K562 (cell line): ENCODE data around the gene MATCAP1. TPM values are rescaled to one million over a fixed set of nuclear protein-coding genes. Genes with fewer than 3 reads are reported as not detected.

ENCODE experiments used
- ARID3A ChIP-seq: IDR thresholded peaks from 2 replicates; pipeline ENCODE4 v1.6.1; 2012; ENCODE audit warnings: low read depth, low read length, improper control_type of control experiment, borderline replicate concordance
- ATF7 ChIP-seq: fragments of 450-650 bp; IDR thresholded peaks from 2 replicates; pipeline ENCODE4 v1.7.1; 2014; ENCODE audit warnings: mild to moderate bottlenecking, moderate library complexity
- BHLHE40 ChIP-seq: IDR thresholded peaks from 2 replicates; pipeline ENCODE4 v1.6.1; 2011; ENCODE audit warnings: low read length, improper control_type of control experiment
- BRCA1 ChIP-seq, 2 experiments: fragments of 450-650 bp in 1 of 2; sonication (generic) in 1 of 2; formaldehyde crosslinking in 1 of 2; IDR thresholded peaks; 2 replicates each; pipeline versions ENCODE4 v1.5.0 to v1.6.1; 2017 to 2020; ENCODE audit warnings: mild to moderate bottlenecking in 1 of 2, missing genetic modification reagents in 1 of 2
- BRD4 ChIP-seq: fragments of 200-600 bp; sonication (generic); IDR thresholded peaks from 2 replicates; pipeline ENCODE4 v1.6.1; 2017; ENCODE audit warnings: inconsistent platforms
- C11orf30 ChIP-seq: fragments of 450-650 bp; IDR thresholded peaks from 2 replicates; pipeline ENCODE4 v1.6.1; 2016; ENCODE audit warnings: low read depth, mild to moderate bottlenecking
- CBX1 ChIP-seq: sonication (generic); IDR thresholded peaks from 2 replicates; pipeline ENCODE4 v1.6.1; 2016; ENCODE audit warnings: antibody characterized with exemption, low read depth, mild to moderate bottlenecking
- EP300 ChIP-seq: IDR thresholded peaks from 2 replicates; pipeline ENCODE4 v1.6.1; 2012; ENCODE audit warnings: low read length, improper control_type of control experiment
- KLF10 ChIP-seq: fragments of 250-450 bp; sonication (Bioruptor Pico); IDR thresholded peaks from 2 replicates; pipeline ENCODE4 v1.6.1; 2021; ENCODE audit warnings: matching md5 sums
- MAFK ChIP-seq: IDR thresholded peaks from 2 replicates; pipeline ENCODE4 v1.6.1; 2011; ENCODE audit warnings: low read length, improper control_type of control experiment
- NELFE ChIP-seq: IDR thresholded peaks from 2 replicates; pipeline ENCODE4 v1.6.1; 2011; ENCODE audit warnings: mild to moderate bottlenecking; ENCODE audit not compliant: insufficient read depth, insufficient read length
- NFE2 ChIP-seq: IDR thresholded peaks from 2 replicates; pipeline ENCODE4 v1.6.1; 2014; ENCODE audit warnings: antibody characterized with exemption, low read depth
- PHF21A ChIP-seq: fragments of 450-650 bp; IDR thresholded peaks from 2 replicates; pipeline ENCODE4 v1.6.1; 2017; ENCODE audit warnings: low read depth, borderline replicate concordance
- POLR3A ChIP-seq: IDR thresholded peaks from 2 replicates; pipeline ENCODE4 v1.6.1; 2011; ENCODE audit warnings: borderline replicate concordance, mild to moderate bottlenecking, moderate library complexity; ENCODE audit not compliant: insufficient read length, insufficient read depth; ENCODE audit errors: extremely low read depth
- RHOXF2B ChIP-seq: fragments of 250-450 bp; sonication (Bioruptor Pico); conservative IDR thresholded peaks from 2 replicates; pipeline ENCODE4 v1.5.1; 2021
- TBP ChIP-seq: optimal IDR thresholded peaks from 2 replicates; pipeline ENCODE3; 2011; ENCODE audit warnings: low read depth, low read length, improper control_type of control experiment
- XRCC5 ChIP-seq: fragments of 200-400 bp; formaldehyde crosslinking; IDR thresholded peaks from 2 replicates; pipeline ENCODE4 v1.6.1; 2017; ENCODE audit warnings: low read depth, mild to moderate bottlenecking, low read length
- ZNF133 ChIP-seq: fragments of 250-450 bp; sonication (Bioruptor Pico); IDR thresholded peaks from 2 replicates; pipeline ENCODE4 v1.4.0; 2020; ENCODE audit warnings: mild to moderate bottlenecking
- ZNF143 ChIP-seq: sonication (generic); formaldehyde crosslinking; IDR thresholded peaks from 2 replicates; pipeline ENCODE4 v1.9.0; 2022; ENCODE audit warnings: mild to moderate bottlenecking, missing genetic modification reagents
- ZNF644 ChIP-seq: fragments of 200-800 bp; sonication (Bioruptor generic); IDR thresholded peaks from 2 replicates; pipeline ENCODE4 v1.6.1; 2016; ENCODE audit warnings: low read depth, missing genetic modification characterization, missing compliant biosample characterization
- polyA plus RNA-seq, 8 experiments: library from polyadenylated mRNA; depleted of rRNA in 4 of 8; stranded (reverse) in 5 of 8; unstranded in 3 of 8; fragments of >200 nt; fragmentation: Nextera tagmentation in 2 of 8; fragmentation: Illumina TruSeq in 1 of 8; extraction: Ambion mirVana in 2 of 8; extraction: Trizol in 1 of 8; gene quantifications; 2 replicates each; pipeline versions ENCODE4 v1.2.1 to v1.2.3, GENCODE V29; 2011 to 2014; ENCODE audit warnings: inconsistent platforms in 1 of 8, missing spikeins in 1 of 8
- total RNA-seq, 7 experiments: library from RNA; depleted of rRNA in 6 of 7; stranded (reverse); fragments of >200 nt in 6 of 7; fragmentation: Illumina TruSeq in 2 of 7; extraction: Trizol in 2 of 7; gene quantifications; 2 replicates each; pipeline versions ENCODE4 v1.2.1 to v1.2.3, GENCODE V29; 2011 to 2021; ENCODE audit warnings: low replicate concordance in 1 of 7
- TF ChIP-seq, protein P1 (sequence below): fragments of 450-650 bp; IDR thresholded peaks from 2 replicates; pipeline ENCODE4 v1.6.1; 2016; ENCODE audit warnings: mild to moderate bottlenecking

MATCAP1 gene
- total and polyA plus RNA-seq, 9 of the 15 experiments (the other 6 are each of a cell fraction or from before 2014, with no cell fraction given), result 3.4 to 20.5 (median 10.3) TPM

DNA sequence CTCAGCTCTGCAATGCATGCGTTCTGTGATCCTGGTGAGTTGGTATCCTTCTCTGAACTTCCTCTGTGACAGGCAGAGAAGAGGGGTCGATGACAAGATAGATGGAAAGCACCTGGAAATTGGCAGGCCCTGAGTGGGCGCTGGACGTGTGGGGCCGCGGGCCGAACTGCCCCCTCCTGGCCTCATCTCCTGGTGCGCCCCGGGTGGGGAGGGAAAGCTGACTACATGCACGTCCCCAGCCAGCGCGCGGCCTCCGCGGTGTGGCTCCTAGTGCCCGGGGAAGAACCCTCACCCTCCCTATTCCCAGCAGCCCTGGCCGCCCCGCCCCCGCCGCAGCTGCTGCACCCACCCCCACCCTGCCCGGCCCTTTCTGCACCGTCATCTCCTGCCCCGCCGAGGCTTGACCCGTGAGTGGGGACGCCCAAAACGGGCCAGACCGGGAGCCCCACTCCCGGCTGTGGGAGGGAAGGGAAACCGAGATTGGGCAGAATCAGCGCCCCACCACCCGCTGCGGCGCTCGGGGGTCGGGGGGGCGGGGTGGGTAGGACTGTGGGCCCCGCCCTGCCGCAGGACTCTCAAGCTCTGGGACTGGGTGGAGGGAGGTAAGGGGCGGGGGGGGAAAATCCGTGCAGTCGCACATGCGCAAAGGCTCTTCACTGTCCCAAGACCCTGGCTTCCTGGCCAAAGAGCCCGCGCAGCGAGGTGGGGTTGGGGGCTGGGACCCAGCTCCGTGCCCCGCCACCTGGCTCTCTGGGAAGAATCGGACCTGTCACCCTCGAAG lies 13.4 kb downstream of the MATCAP1 start, which contains the start of gene NOL3 (continued):
- peak; percentile 69 for TF ChIP-seq C11orf30
- TF ChIP-seq CBX1, result no peak
- TF ChIP-seq, protein P1, sequence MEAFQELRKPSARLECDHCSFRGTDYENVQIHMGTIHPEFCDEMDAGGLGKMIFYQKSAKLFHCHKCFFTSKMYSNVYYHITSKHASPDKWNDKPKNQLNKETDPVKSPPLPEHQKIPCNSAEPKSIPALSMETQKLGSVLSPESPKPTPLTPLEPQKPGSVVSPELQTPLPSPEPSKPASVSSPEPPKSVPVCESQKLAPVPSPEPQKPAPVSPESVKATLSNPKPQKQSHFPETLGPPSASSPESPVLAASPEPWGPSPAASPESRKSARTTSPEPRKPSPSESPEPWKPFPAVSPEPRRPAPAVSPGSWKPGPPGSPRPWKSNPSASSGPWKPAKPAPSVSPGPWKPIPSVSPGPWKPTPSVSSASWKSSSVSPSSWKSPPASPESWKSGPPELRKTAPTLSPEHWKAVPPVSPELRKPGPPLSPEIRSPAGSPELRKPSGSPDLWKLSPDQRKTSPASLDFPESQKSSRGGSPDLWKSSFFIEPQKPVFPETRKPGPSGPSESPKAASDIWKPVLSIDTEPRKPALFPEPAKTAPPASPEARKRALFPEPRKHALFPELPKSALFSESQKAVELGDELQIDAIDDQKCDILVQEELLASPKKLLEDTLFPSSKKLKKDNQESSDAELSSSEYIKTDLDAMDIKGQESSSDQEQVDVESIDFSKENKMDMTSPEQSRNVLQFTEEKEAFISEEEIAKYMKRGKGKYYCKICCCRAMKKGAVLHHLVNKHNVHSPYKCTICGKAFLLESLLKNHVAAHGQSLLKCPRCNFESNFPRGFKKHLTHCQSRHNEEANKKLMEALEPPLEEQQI, result no peak
- no peak for TF ChIP-seq XRCC5
- peak; percentile 47 for TF ChIP-seq EP300
- TF ChIP-seq NELFE, result no peak
- TF ChIP-seq MAFK, result peak; percentile 35; the same call in 1 of the 2 replicates
- no peak for TF ChIP-seq POLR3A
- TF ChIP-seq ZNF143, result no peak
- peak; percentile 58; the same call in 1 of the 2 replicates for TF ChIP-seq PHF21A
- TF ChIP-seq BRCA1 (IDR thresholded peaks at IDR 0.05), result no peak
- no peak for TF ChIP-seq BRCA1 (CRISPR knock-in tag; IDR thresholded peaks at IDR 0.05)
- TF ChIP-seq ARID3A, result no peak
- peak; percentile 55 for TF ChIP-seq BHLHE40
- TF ChIP-seq BRD4, result no peak
- no peak for TF ChIP-seq KLF10 (CRISPR knock-in tag)
- peak; percentile 91 for TF ChIP-seq NFE2
- TF ChIP-seq ATF7, result peak; percentile 41; the same call in 1 of the 2 replicates
- TF ChIP-seq TBP, result peak; percentile 39
- TF ChIP-seq ZNF133 (CRISPR knock-in tag), result no peak
- no peak; the same call in 1 of the 2 replicates for TF ChIP-seq ZNF644
- TF ChIP-seq RHOXF2B, result no peak
